OCI-LY1 (cell line): Measurements from ENCODE around the gene CCL4.
"Not testable (repeated sequence)": the region's sequence is repeated elsewhere in the genome, so short reads cannot be mapped to it uniquely, and the experiment has no call there.

Experiments
- EZH2 ChIP-seq: fragments of 200-600 bp; sonication (generic), shearing (Covaris generic); IDR thresholded peaks from 2 replicates; pipeline ENCODE4 v1.8.0; 2017; ENCODE audit warnings: borderline replicate concordance, mixed run types, mild to moderate bottlenecking, antibody characterized with exemption, low read length, moderate library complexity, mixed read lengths
- TF ChIP-seq, protein P1 (sequence below): fragments of 200-600 bp; sonication (generic), shearing (Covaris generic); IDR thresholded peaks from 2 replicates; pipeline ENCODE4 v1.5.1; 2017; ENCODE audit warnings: mild to moderate bottlenecking, antibody characterized with exemption, low read length, moderate library complexity, mixed read lengths

GRCh38 chr17:36083691-36084090 is 19.9 kb upstream of the CCL4 start:
- TF ChIP-seq, protein P1, sequence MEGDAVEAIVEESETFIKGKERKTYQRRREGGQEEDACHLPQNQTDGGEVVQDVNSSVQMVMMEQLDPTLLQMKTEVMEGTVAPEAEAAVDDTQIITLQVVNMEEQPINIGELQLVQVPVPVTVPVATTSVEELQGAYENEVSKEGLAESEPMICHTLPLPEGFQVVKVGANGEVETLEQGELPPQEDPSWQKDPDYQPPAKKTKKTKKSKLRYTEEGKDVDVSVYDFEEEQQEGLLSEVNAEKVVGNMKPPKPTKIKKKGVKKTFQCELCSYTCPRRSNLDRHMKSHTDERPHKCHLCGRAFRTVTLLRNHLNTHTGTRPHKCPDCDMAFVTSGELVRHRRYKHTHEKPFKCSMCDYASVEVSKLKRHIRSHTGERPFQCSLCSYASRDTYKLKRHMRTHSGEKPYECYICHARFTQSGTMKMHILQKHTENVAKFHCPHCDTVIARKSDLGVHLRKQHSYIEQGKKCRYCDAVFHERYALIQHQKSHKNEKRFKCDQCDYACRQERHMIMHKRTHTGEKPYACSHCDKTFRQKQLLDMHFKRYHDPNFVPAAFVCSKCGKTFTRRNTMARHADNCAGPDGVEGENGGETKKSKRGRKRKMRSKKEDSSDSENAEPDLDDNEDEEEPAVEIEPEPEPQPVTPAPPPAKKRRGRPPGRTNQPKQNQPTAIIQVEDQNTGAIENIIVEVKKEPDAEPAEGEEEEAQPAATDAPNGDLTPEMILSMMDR: not testable (repeated sequence)
- TF ChIP-seq EZH2: not testable (repeated sequence)
